ENCODE data around the gene RSRP1.

RSRP1 gene

DNA sequence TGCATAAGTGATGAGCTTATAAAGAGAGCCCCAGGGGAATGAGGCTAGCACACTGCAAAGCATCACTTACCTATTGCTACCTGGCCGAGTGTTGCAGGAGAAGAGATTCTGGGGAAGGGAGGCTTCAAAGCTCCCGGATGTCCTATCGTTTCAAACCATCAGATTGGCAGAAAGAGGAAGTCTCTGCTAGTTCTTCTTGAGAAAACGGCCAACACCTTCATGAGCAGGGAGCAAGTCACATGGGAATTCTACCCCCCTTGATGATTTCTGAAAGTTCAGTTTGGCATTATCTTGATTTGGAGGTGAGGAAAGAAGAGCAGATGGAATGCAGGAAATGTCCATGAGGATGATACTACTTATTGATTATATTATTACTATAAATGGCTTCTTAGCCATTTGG is 31.1 kb downstream of the RSRP1 start:
- DNase-seq = no peak

DNA sequence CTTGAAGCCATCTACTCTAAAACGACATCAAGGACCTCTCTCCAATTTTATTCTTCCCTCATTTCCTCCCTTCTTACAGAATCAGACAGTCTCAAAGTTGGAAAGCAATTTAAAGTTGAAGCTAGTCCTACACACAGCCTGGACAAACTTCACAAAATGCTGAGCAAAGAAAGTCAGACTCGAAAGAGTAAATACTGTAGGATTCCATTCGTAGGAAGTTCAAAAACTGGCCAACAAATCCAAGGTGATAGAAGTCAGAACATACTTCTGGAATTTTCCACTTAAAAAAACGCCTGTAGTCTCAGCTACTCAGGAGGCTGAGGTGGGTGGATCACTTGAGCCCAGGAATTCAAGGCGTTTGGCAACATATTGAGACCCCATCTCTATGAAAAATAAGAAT is 34.5 kb downstream of the RSRP1 start:
- DNase-seq = no peak

DNA sequence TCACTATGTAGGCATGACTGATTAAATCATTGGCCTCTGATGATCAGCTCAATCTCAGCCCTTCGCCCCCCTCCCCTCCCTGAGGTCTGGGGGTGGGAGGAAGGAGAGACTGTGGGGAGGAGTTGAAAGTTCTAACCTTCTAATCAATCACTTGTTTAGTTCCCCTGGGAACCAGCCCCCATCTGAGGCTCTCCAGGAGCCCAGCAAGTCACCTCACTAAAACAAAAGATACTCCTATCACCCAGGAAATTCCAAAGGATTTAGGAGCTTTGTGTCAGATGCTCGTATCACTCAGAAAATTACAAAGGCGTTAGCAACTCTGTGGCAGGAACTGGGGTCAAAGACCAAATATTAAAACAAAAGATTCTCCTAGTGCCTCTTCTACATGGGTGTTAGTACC is 36.5 kb downstream of the RSRP1 start:
- DNase-seq = no peak

DNA sequence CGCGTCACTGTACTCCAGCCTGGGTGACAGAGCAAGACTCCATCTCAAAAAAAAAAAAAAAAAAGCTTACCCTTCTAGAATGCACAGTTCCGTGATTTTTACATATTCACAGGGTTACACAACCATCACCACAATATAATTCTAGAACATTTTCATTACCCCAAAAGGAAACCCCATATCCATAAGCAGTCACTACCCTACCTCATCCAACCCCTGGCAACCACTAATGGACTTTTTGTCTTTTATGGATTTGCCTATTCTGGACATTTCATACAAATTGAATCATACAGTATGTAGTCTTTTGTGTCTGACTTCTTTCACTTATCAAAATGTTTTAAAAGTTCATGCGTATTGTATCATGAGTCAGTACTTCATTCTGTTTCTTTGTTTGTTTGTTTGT is 37.7 kb downstream of the RSRP1 start:
- no peak for DNase-seq

DNA sequence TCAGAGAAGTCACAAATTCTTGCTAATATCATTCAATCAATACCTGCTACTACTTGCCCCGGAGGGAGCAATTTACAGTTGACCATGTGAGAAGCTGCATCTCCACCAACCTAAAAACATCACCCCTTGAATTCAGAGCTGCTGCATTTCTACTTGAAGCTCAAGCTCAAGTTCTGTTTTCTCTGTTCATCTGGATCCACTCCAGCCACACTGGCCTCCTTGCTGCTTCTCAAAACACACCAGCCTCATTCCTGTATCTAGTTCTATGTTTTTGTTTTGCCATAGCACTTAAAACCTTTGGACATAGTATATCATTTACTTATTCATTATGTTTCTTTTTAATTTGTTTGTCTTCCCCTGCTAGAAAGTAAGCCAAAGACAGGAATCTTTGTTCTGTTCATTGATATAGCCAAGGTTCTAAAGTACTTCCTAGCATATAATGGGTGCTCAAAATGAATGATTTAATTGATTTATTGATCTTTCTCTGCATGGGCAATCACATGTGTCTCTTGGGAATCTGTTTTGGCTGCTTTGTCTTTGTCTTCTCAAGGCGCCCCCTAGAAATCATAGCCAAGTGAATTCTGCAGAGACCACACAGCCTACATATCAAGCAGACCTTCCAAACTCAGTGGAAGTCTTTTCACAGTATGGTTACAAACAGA is 38.6 kb downstream of the RSRP1 start:
- no peak for DNase-seq

DNA sequence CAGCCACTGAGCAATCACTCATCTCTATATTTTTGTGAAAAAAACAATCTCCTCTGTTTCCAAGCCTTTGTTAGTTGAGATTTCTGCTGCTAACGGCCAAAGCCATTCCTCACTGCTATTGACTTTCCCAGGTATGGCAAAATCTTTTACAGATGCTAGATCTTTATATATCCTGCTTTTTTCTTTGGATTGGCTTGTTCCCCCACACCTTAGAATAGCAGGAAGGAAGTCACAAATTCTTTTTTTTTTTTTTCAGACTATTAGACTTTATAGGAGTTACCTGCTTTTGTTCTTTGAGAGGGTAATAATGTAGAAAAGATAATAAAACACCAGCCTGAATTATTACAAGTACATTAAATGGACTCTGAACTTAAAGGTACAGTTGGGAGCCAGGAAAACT is 39.2 kb downstream of the RSRP1 start:
- DNase-seq = no peak

DNA sequence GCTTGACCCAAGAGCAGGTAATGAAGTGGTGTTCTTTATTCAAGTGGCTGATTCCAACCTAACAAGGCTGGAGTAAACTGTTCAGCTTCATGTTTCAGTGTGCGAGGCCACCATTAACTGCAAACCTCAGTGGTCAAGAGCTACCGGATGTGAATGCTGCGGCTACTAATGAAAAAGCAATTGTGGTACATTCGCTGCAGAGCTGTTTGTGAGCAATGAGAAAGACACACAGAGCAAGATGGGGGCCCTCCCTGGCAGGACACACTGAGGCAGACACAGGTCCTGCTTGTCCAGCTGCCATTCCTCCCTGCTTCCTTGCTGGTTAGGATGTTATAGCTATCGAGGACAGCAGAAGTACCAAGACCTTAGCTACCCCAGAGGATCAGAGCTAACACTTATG is 41.1 kb downstream of the RSRP1 start:
- no peak for DNase-seq

DNA sequence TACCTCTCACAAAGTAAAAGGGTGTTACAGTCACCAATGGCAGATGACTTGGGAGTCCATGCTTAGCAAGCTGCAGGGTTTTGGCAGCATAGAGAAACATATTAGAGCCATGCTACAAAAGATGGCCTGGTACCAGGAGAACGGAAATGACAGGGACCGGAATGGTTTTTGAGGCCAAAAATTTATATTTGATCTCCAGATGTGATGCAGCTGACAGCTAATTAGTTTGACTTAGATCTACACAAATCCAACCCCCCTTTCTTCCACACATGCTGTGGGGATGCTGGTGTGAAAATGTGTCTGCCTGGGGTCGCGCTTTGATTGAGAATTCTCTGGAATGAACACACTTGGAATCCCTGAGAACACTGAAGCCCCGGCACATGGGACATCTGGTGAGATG is 41.5 kb downstream of the RSRP1 start:
- DNase-seq = no peak

DNA sequence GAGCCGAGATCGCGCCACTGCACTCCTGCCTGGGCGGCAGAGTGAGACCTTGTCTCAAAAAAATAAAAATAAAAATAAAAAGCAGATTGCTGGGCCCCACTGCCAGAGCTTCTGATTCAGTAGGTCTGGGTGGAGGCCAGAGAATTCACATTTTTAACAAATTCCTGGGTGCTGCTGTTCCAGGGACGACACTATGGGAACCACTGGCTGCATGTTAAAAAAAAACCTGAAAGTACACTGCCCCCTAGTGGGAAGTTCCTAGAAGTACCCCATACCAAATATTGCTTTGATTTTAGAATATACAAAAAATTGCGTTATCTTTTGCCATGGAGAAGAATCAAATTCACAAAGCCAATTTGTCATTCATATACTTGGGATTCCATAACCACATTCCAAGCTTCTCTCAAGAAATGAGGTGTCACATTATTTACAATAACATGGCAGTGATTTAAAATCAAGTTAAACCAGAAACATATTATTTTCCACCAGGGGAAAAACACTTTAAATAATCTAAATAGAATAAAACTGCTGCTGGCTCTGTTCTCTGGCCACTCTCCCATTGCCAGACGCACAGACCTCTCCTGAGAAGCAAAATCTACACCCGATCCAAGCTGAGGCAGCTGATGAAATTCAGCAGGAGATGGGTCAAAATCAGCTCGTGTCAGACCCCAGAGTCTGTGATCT is 42.3 kb downstream of the RSRP1 start:
- DNase-seq = peak; percentile 24

DNA sequence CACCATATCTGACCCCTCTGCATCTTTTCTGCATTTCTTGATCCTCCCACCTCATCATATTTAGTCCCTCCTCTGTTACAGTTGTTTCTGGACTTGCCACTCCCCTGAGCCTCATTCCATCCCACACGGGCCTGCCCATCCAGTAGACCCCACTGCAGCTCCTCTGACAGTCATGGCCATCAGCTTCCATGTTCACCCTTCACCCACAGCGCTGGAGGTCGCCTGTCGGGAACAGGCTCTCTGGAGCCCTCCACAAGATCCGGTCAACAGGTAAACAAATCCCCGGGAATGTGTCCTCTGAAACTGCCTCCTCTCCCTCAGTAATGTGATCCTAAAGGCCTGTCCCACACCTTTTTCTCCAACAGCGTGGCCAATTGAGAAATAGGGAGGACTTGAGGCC is 46.2 kb downstream of the RSRP1 start:
- no peak for DNase-seq

DNA sequence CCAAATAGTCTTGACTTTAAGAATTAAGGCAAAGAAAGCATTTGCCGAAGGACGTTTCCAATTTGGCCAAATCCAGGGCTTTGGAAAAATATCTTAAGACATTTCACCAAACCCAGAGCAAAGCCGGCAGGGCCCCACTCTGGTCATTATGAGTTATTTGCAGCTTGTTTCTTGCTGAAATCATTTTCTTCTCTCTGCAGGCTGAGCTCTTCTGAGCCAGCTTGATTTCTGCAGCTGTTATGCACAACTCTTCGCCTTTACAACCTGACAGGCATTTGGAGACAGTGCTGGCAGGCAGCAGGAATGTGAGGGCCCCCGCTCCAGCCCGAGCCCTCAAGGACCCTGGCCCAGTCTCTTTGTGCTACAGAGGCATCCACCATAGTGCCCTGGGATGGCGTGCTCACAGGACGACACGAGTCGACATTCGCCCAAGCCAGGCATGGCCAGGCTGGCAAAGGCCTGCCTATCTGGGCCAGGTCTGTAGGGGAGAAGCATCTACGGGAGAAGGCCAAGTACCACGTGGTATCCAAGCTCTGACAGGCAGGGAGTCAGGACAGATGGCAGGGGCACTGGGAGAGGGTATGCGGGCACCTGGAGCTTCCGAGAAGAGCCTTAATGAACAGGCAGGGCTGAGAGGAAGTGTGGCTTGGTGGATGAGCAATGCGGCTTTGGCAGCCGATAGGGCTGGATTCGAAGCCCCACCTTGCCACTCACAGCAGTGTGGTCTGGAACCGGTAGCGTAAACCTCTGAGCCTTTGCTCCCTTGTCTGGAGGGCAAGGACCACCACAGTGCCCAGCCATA is 47.2 kb downstream of the RSRP1 start:
- DNase-seq = no peak

DNA sequence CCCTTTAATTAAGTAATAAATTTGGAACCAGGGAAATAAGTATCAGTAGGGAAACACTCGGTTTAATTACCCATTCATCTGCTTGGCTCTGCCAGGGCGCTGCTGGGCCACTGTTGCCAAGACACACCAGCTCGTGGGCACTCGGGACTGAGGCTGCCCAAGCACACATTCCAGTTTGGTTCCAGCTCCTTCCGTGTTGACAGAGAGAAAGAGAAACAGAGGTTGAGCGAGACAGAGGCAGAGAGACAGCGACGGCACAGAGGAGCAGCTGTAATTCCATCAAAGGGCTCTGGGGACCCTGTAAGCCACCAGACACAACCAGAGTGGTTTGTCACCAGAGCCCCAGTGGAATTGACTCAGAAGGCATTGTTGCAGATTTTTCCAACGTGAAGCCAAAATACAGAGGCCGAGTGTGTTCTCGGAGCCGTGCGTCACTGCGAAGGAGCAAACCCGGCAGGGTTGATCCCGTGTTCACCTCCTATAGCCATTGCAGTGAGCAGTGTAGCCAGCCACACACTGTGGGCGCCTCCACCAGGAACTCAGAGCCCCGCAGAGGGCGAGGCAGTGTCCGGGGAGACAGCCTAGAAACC is 48.5 kb downstream of the RSRP1 start:
- no peak for DNase-seq

DNA sequence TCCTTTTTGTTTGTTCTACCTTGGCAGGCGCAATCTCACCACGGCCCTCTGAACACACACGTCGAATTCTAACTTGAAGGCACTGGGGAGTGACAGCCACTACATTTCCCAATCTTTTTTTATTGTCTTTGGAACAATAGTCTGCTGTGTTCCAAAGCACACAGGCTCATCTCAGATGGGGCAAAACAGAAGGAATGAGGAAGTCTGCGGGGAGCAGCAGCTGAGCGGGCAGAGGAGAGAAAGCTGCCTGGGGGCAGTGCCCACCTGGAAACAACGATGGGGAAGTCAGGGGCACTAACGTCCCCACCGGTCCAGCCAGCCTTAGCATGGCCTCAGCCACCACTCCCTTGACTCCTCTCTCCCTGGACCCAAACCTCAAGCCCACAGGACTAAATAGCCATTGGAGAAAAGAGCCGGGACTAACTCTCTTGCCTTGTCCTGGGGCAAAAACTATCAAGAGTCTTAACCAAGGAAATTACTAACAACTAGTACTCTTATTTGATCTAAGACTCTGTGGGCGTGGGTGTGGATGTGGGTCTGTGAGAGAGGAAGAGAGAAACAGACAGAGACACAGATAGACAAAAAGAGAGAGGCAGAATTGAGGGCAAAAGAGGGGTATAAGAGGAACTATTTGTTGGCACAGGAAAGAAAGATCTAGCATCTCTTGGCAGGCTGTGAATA is 49.1 kb downstream of the RSRP1 start:
- no peak for DNase-seq

DNA sequence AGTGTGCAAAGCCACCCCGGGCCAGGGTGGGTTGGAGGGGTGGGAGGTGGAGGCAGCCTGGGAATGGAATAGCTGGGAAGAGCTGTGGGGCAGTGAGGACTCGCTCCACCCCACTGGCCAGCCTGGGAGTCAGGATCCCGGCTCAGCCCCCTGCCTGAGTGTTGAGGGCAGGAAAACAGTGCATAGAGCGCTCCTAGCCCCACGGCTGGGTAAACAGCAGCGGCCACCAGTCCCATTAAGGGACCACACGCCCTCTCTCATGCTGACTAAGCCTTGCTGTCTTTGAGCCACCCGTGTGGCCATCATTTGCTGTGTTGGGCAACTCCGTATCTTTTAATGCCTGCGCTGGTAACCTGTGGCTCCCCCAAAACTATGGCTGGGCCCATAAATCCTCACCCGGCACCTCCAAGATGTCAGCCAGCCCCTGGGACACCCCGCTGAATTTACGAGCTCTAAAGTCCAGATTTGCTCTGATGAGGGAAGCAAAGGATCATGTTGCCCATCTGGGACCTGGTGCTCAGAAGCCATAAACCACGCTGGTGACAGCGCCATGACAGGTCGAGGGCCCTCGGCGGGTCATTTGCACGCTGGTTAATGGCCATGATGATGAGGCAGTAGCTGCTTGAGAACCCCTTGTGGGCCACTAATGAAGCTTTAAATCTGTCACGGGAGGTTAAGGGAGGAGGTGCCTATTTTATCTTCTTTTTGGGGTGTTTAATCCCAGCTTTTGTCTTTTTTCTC is 49.8 kb downstream of the RSRP1 start:
- DNase-seq = peak; percentile 83

DNA sequence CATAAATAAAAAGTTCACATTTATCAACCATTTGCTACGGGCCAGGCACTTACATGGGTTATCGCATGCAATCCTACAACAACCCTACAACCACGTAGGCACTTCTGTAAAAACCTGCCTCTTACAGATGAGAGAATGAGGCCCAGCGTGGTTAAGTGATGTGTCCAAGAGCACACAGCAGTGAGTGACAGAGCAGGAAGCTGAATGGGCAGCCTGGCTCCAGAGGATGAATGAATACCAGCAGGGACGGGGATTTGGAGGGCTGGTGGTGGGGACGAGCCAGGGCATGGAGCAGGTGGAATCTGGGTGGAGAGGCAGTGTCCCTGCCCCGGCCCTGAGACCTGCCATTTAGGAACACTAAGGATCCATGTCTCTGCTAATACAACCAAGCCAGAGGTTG is 50.4 kb downstream of the RSRP1 start:
- no peak for DNase-seq

DNA sequence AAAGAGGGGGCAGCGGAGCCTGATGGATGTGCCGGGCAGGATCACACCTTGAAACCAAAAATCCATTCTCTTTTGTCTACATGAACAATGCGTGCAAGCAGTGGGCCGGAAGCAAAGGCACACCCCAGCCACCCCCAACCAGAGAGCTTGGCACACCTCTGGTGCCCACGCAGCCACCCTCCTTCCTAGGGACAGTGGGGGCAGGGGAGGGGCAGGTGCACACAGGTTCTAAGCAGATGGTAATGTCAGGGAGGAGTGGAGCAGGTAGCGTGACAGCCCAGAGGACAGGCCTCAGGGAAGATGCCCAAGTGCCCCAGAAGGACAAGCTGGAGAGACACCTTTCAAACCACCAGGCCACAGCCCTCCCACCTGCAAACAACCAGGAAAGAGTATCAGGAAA is 51.4 kb downstream of the RSRP1 start:
- DNase-seq = peak; percentile 61

DNA sequence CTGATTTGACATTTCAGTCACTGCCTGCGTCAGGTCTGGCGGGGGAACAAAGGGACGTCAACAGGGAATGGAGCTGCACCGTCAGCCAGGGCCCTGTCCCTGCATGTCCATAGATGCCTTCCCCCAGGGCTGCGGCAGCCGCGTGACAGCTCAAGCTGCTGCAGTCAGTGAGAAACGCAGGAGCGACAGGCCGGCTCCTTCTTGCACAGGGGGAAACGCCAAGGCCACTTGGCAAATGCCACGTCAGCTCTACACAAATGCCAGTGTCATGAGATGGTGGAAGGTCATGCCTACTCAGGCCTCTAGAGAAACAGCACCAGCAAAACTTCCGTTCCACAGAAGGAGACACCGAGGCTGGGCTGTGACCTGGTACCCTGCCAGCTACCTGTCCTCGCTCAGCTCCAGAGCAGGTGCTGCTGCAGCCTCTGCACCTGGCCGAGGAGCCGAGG is 52.7 kb downstream of the RSRP1 start:
- no peak for DNase-seq

DNA sequence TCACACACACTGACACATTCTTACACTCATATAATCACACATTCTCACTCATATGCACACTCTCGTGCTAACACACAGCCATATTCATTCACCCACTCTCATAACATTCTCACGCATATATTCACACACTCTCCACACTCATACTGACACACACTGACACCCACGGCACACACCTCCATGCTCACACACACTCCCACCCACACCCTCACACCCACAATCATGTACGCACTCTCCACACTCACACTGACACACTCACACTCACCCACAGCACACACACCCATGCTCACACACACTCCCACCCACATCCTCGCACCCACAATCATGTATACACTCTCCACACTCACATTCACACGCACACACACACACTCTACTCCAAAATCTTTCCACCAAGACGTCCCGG is 53.2 kb downstream of the RSRP1 start:
- no peak for DNase-seq

DNA sequence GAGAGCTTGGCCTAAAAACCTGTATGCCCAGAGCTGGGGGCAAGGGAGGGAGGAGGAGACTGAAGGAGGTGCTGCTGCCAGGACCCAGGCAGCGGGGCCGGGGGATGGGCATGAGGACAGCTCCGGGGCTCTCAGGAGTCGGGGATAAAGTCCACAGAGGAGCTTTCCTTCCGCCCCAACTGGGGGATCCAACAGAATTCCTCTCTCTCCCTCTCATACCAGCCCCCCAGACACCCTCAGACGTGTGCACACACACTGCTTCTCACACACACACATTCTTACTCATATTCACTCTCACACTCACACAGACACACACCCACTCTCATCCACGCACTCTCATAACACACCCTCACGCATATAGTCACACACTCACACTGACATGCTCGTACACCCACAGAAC is 54.0 kb downstream of the RSRP1 start:
- no peak for DNase-seq
